Caco-2 (cell line): ENCODE measurements around the gene MT1A. TPM values are rescaled to one million over a fixed set of nuclear protein-coding genes. Genes with fewer than 3 reads are reported as not detected.

ENCODE experiments used
- BruUV-seq: library from RNA; stranded (reverse); fragments of 400-500 nt; replicated peaks from 2 replicates; lab custom pipeline; 2021; lab: Mats Ljungman, UMichigan
- CTCF ChIA-PET: fragments of 300-600 bp; sonication (Branson Sonifier 250); formaldehyde crosslinking; loops from one replicate; lab custom pipeline; 2022; ENCODE audit warnings: antibody characterized with exemption; lab: Charles Lee
- POLR2A ChIA-PET: fragments of 300-600 bp; sonication (Branson Sonifier 250); formaldehyde crosslinking; loops from one replicate; lab custom pipeline; 2022; ENCODE audit warnings: antibody characterized with exemption; lab: Charles Lee
- DNase-seq, 2 experiments: peaks; one replicate each; pipeline versions ENCODE4 v3.0.0 to v3.0.0-alpha.2; 2020 to 2022
- H3K27me3 ChIP-seq: replicated peaks from 2 replicates; pipeline ENCODE4 v1.6.0; 2011; ENCODE audit warnings: low read length; ENCODE audit not compliant: control insufficient read depth, insufficient read depth
- H3K36me3 ChIP-seq: 2 replicates; pipeline ENCODE4 v1.5.1; 2011; ENCODE audit warnings: low read length; ENCODE audit not compliant: control insufficient read depth, insufficient read depth
- H3K4me1 ChIP-seq: fragments of 250-450 bp; sonication (Bioruptor Pico); 2 replicates; pipeline ENCODE4 v1.5.1; 2020; ENCODE audit warnings: mild to moderate bottlenecking
- H3K4me3 ChIP-seq: 2 replicates; pipeline ENCODE4 v1.5.1; 2011; ENCODE audit warnings: low read depth, mild to moderate bottlenecking, control low read depth, low read length
- H3K9me3 ChIP-seq: fragments of 250-450 bp; sonication (Bioruptor Pico); 2 replicates; pipeline ENCODE4 v1.5.1; 2020; ENCODE audit warnings: mild to moderate bottlenecking, moderate library complexity
- H3K27ac Mint-ChIP-seq: one replicate; pipeline ENCODE4 v1.8.0; 2022; ENCODE audit warnings: mixed read lengths; ENCODE audit not compliant: unreplicated experiment
- H3K27me3 Mint-ChIP-seq: one replicate; pipeline ENCODE4 v1.8.0; 2022; ENCODE audit warnings: mixed read lengths; ENCODE audit not compliant: insufficient read depth, unreplicated experiment
- H3K36me3 Mint-ChIP-seq: one replicate; pipeline ENCODE4 v1.8.0; 2022; ENCODE audit warnings: mild to moderate bottlenecking, mixed read lengths; ENCODE audit not compliant: insufficient read depth, unreplicated experiment
- H3K4me1 Mint-ChIP-seq: one replicate; pipeline ENCODE4 v1.8.0; 2022; ENCODE audit warnings: low read depth, mixed read lengths; ENCODE audit not compliant: unreplicated experiment
- H3K4me3 Mint-ChIP-seq: one replicate; pipeline ENCODE4 v1.8.0; 2022; ENCODE audit warnings: mild to moderate bottlenecking, moderate library complexity, mixed read lengths; ENCODE audit not compliant: unreplicated experiment
- H3K9me3 Mint-ChIP-seq: one replicate; pipeline ENCODE4 v1.8.0; 2022; ENCODE audit warnings: mixed read lengths; ENCODE audit not compliant: unreplicated experiment
- intact Hi-C: fragments of 100-400 bp; cut with micrococcal nuclease; formaldehyde crosslinking; loops from one replicate; pipeline ENCODE4 v1.10.0; 2022; ENCODE audit not compliant: unreplicated experiment
- total RNA-seq: library from RNA; stranded (reverse); gene quantifications from 2 replicates; pipeline ENCODE4 v1.2.3, GENCODE V29; 2022
- TF ChIP-seq, protein P1 (sequence below), 2 experiments: fragments of 200-600 bp in 1 of 2; IDR thresholded peaks; 1 replicate in 1 of 2; 2 replicates in 1 of 2; pipeline versions ENCODE4 v1.5.1 to v1.8.0; 2011 to 2022; ENCODE audit warnings: antibody characterized with exemption in 1 of 2, control low read depth in 1 of 2, inconsistent platforms in 1 of 2, low read depth in 1 of 2, low read length in 1 of 2, mild to moderate bottlenecking in 1 of 2, moderate library complexity in 1 of 2; ENCODE audit not compliant: insufficient read depth in 1 of 2, severe bottlenecking in 1 of 2, unreplicated experiment in 1 of 2

Gene MT1A
- total RNA-seq, 1 experiment from 2014 or later: 2.5 TPM

DNA sequence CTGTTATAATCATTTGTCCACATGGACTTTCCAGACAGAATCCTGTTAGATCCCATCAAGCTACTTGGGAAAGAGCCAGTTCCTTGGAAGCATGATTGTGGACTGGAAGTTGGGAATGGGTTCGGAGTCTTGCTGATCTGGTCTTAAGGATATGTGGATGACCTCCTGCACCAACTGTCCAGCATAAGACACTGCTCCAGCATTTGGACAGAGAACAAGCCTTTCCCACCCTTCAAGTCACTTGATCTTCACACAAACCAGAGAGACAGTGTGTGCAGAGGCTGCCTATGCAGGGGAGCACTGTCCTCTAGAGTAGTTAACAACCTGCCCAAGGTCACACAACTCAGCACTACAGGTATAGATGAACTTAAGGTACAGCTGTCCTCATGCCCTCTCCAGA, 7.4 kb downstream of the MT1A start:
- DNase-seq: no peak
- intact Hi-C loops: no loop called here
- Histone ChIP-seq H3K27me3 (no peaks in the 10 kb centered on the region), H3K9me3 (no peaks in the 10 kb centered on the region), H3K36me3 (no peaks in the 10 kb centered on the region), H3K4me3 (no peak overlapping the region), H3K4me1 (peaks cover 18% of the 10 kb centered on the region)
- H3K27me3 Mint-ChIP-seq: peaks cover 10% of the 10 kb centered on the region
- no peaks in the 10 kb centered on the region for H3K9me3 Mint-ChIP-seq
- POLR2A ChIA-PET: no interaction called here
- TF ChIP-seq, protein P1, sequence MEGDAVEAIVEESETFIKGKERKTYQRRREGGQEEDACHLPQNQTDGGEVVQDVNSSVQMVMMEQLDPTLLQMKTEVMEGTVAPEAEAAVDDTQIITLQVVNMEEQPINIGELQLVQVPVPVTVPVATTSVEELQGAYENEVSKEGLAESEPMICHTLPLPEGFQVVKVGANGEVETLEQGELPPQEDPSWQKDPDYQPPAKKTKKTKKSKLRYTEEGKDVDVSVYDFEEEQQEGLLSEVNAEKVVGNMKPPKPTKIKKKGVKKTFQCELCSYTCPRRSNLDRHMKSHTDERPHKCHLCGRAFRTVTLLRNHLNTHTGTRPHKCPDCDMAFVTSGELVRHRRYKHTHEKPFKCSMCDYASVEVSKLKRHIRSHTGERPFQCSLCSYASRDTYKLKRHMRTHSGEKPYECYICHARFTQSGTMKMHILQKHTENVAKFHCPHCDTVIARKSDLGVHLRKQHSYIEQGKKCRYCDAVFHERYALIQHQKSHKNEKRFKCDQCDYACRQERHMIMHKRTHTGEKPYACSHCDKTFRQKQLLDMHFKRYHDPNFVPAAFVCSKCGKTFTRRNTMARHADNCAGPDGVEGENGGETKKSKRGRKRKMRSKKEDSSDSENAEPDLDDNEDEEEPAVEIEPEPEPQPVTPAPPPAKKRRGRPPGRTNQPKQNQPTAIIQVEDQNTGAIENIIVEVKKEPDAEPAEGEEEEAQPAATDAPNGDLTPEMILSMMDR (IDR thresholded peaks at IDR 0.05; ENCODE audit: insufficient read depth in 1 of 2, low read depth in 1 of 2, low read length in 1 of 2, severe bottlenecking in 1 of 2, unreplicated experiment in 1 of 2): no peak
- no peak overlapping the region for H3K4me3 Mint-ChIP-seq
- BruUV-seq: no TSS peak
- CTCF ChIA-PET: interaction anchor here (0.6 to 0.9 kb wide), 2 partner anchors 56 to 1345 kb away, joined by 4 read pairs; no protein-coding TSS in a partner anchor
- no peak overlapping the region for H3K27ac Mint-ChIP-seq
- no peaks in the 10 kb centered on the region for H3K36me3 Mint-ChIP-seq
- peaks cover 8% of the 10 kb centered on the region for H3K4me1 Mint-ChIP-seq

DNA sequence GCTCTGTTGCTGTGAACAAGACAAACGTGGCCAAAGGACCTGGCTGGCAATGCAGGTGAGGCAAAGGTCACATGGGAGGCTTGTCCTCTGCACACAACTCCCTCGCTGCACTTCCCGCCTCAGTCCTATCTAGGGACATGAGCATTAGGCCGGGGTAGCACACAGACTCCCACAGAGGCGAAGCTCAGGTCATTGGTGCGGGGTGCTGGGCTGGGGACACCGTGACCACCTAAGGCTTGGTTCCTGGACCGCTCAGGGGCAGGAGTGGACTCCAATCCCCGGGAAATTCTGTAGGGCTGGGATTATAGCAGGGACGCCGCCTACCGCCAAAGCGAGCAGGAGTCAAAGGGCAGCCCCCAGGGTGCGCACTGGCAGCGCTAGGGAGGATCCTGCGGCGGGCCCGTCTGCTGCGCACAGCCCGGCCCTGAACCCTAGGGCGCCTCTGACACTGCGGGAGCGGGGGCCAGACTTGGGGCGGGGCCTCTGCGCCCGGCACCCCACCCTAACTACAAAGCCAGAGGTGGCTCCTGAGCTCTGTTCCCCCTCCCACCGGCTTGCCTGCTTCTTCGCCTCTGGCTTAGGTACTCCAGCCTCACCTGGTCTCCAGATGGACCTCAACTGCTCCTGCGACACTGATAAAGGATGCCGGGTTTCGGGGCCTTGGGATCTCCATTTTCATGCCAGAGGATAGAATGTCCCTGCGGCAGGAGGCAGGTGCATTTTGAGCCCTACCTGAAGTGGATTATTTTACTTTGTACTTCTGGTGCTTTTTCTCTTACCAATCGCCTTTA, 9.4 kb downstream of the MT1A start:
- Mint-ChIP-seq H3K9me3 (no peaks in the 10 kb centered on the region), H3K27ac (no peak overlapping the region), H3K36me3 (no peaks in the 10 kb centered on the region), H3K27me3 (peaks cover 10% of the 10 kb centered on the region), H3K4me1 (peaks cover 8% of the 10 kb centered on the region), H3K4me3 (no peak overlapping the region)
- no peak for DNase-seq
- intact Hi-C loops: no loop called here
- Histone ChIP-seq H3K27me3 (no peaks in the 10 kb centered on the region), H3K4me3 (no peak overlapping the region), H3K9me3 (no peaks in the 10 kb centered on the region), H3K4me1 (peaks cover 18% of the 10 kb centered on the region), H3K36me3 (no peaks in the 10 kb centered on the region)
- TF ChIP-seq, protein P1 (IDR thresholded peaks at IDR 0.05; ENCODE audit: insufficient read depth in 1 of 2, low read depth in 1 of 2, low read length in 1 of 2, severe bottlenecking in 1 of 2, unreplicated experiment in 1 of 2): no peak
- ChIA-PET CTCF (no interaction called here), POLR2A (no interaction called here)
- BruUV-seq: no TSS peak

DNA sequence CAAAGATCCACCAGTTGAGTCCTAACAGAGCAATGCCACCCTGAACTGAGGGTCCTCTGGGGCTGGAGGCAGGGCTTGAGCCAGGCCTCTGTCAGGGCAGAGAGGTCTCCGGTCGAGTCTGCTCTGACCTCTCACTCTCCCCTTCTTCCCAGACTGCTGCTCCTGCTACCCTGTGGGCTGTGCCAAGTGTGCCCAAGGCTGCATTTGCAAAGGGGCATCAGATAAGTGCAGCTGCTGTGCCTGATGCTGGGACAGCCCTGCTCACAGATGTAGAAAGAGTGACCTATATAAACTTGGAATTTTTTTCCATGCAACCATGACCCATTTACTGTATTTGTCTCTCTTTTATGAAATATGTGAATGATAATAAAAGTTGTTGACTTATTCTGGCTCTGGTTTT, 10.8 kb downstream of the MT1A start:
- POLR2A ChIA-PET: no interaction called here
- TF ChIP-seq, protein P1 (IDR thresholded peaks at IDR 0.05; ENCODE audit: insufficient read depth in 1 of 2, low read depth in 1 of 2, low read length in 1 of 2, severe bottlenecking in 1 of 2, unreplicated experiment in 1 of 2): no peak
- Mint-ChIP-seq H3K4me1 (no peaks in the 10 kb centered on the region), H3K27me3 (peaks cover 7% of the 10 kb centered on the region), H3K9me3 (no peaks in the 10 kb centered on the region), H3K27ac (no peak overlapping the region), H3K36me3 (no peaks in the 10 kb centered on the region), H3K4me3 (no peak overlapping the region)
- intact Hi-C loops: loop anchor here (1.0 kb wide), 1 partner anchor 8 kb away; the partner anchor contains the start of gene MT1F
- CTCF ChIA-PET: interaction anchor here (1.2 kb wide), 1 partner anchor 49 kb away, joined by 3 read pairs; no protein-coding TSS in a partner anchor
- H3K27me3 ChIP-seq: no peaks in the 10 kb centered on the region
- H3K9me3 ChIP-seq: no peaks in the 10 kb centered on the region
- H3K4me3 ChIP-seq: no peak overlapping the region
- BruUV-seq: no TSS peak
- no peaks in the 10 kb centered on the region for H3K36me3 ChIP-seq
- H3K4me1 ChIP-seq: peaks cover 18% of the 10 kb centered on the region
- no peak for DNase-seq
